Loucy (cell line): ENCODE measurements around the gene CEP112.

Experiments
- CTCF ChIP-seq: fragments of 200-600 bp; sonication (generic); conservative IDR thresholded peaks from 2 replicates; pipeline ENCODE4 v1.5.1; 2014; ENCODE audit warnings: mild to moderate bottlenecking, antibody characterized with exemption, low read length
- EZH2phosphoT487 ChIP-seq: fragments of 200-600 bp; IDR thresholded peaks from 2 replicates; pipeline ENCODE4 v1.6.1; 2018; ENCODE audit warnings: antibody characterized with exemption, mild to moderate bottlenecking, moderate library complexity, borderline replicate concordance

DNA sequence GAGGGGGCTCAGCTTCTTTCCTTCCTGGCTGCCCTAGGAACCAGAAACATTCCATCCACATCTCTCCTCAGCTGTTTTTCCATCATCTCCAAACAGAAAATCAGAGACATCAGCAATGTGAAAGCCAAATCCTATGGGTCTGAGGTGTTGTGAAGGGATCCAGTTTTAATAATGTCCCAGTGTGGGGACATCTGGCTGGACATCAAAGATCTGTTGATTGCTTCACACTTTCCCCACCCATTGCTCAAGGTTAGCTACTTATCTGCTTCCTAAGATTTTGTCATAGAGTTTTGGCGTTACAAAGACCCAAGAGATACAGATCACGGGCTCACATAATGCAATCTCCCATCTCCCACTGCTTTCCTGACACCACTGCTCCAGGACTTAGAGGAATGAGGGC lies 582.6 kb downstream of the CEP112 start:
- no peak for TF ChIP-seq EZH2phosphoT487
- TF ChIP-seq CTCF, result no peak
